AG04449 (cell line): ENCODE data around the gene MTX3.

Source experiments
- CTCF ChIA-PET: fragments of 350-600 bp; formaldehyde crosslinking; extraction: SDS; loops from one replicate; lab custom pipeline; 2021; ENCODE audit warnings: antibody characterized with exemption; lab: Yijun Ruan, JAX
- POLR2A ChIA-PET: fragments of 400-600, 350-600 bp; formaldehyde crosslinking; extraction: SDS; loops from one replicate; lab custom pipeline; 2020; ENCODE audit warnings: antibody characterized with exemption, inconsistent platforms; lab: Yijun Ruan, JAX
- DNase-seq: peaks from one replicate; pipeline ENCODE4 v3.0.0-alpha.2; 2010; ENCODE audit warnings: low read depth, low spot score
- H3K4me3 ChIP-seq: 2 replicates; pipeline ENCODE4 v1.5.1; 2011; ENCODE audit warnings: low read depth, mild to moderate bottlenecking, control low read depth, low read length
- TF ChIP-seq, protein P1 (sequence below): IDR thresholded peaks from one replicate; pipeline ENCODE4 v1.5.1; 2011; ENCODE audit warnings: mild to moderate bottlenecking, moderate library complexity, low read length, control low read depth, inconsistent platforms; ENCODE audit not compliant: insufficient read depth; ENCODE audit errors: missing control alignments

MTX3 gene

DNA sequence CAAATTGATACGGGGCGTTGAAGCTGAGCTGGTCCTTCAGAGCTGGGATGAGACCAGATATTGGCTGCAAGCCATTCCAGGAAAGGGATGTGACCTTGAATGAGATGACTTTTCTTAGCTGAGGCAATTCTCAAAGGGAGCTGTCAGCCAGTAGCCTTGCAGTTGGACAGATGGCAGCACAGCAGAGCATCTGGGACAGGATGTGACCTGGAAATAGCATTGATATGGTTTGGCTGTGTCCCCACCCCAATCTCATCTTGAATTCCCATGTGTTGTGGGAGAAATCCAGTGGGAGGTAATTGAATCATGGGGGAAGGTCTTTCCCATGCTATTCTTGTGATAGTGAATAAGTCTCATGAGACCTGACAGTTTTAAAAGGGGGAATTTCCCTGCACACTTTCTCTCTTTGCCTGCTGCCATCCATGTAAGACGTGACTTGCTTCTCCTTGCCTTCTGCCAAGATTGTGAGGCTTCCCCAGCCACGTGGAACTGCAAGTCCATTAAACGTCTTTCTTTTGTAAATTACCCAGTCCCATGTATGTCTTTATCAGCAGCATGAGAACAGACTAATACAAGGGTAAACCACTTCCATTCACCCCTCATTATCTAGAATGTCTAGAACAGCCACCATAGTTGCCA lies 19.8 kb upstream of the MTX3 start:
- ChIA-PET CTCF (interaction anchor here (0.6 kb wide), 1 partner anchor 413 kb away, joined by 3 read pairs; no protein-coding TSS in a partner anchor), POLR2A (no interaction called here)
- DNase-seq: no peak
- H3K4me3 ChIP-seq: no peak overlapping the region
- TF ChIP-seq, protein P1, sequence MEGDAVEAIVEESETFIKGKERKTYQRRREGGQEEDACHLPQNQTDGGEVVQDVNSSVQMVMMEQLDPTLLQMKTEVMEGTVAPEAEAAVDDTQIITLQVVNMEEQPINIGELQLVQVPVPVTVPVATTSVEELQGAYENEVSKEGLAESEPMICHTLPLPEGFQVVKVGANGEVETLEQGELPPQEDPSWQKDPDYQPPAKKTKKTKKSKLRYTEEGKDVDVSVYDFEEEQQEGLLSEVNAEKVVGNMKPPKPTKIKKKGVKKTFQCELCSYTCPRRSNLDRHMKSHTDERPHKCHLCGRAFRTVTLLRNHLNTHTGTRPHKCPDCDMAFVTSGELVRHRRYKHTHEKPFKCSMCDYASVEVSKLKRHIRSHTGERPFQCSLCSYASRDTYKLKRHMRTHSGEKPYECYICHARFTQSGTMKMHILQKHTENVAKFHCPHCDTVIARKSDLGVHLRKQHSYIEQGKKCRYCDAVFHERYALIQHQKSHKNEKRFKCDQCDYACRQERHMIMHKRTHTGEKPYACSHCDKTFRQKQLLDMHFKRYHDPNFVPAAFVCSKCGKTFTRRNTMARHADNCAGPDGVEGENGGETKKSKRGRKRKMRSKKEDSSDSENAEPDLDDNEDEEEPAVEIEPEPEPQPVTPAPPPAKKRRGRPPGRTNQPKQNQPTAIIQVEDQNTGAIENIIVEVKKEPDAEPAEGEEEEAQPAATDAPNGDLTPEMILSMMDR: no peak

DNA sequence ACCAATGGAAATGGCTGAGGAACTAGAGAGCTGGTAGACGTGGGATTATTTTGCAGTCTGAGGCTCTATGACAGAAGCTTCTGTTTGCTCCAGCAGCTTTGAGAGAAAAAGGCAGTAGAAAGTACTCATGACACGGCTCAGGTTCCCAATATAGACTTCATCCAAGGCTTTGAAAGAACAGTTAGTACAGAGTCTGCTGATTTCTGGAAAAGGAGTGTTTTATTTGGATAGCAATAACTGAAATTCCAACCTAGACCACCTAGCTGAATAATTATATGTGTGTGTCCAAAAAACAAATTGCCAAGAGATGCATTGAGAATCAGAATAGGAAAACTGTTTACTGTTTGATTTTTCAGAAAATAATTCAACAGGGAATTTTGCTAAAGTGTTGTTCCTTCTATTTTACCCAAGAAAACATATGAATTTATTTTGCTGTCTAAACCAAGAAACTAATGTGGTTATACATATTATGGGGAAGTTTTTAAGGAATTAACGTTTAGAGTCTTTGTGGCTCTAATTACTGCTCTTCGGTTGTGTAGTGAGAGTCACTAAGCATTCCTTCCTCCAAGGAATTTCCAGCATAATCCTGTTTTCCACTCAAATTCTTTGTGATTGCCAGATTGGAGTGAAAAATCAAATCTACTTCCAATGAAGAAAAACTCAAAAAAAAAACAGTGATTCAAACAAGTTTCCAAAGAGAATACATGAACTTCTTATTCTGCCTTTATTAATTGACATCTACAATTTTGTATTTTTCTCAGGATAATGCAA lies 18.1 kb upstream of the MTX3 start:
- no peak for DNase-seq
- CTCF ChIA-PET: interaction anchor here (1.5 kb wide), 1 partner anchor 12 kb away, joined by 3 read pairs; no protein-coding TSS in a partner anchor
- H3K4me3 ChIP-seq: no peak overlapping the region
- POLR2A ChIA-PET: no interaction called here
- TF ChIP-seq, protein P1: no peak

DNA sequence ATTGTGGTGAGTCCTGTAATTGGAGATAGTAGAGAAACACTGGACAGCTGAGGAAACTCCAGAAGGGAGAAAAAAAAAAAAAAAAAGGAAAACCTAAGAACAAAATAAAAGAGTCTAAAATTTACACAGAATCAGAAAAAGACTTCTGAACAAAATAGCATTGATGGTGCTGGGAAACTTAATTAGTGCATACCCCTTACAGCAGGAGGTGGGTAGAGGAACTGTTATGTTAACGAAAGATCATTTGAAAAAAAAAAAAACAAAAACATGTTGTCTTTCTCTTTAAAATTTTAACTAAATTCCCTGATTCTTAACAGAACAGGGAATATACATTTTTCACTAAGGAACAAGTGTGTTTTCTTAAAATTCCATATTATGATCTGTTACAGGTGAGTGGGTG lies 11.6 kb upstream of the MTX3 start:
- H3K4me3 ChIP-seq: no peak overlapping the region
- CTCF ChIA-PET: no interaction called here
- POLR2A ChIA-PET: no interaction called here
- no peak for DNase-seq
- TF ChIP-seq, protein P1: no peak

DNA sequence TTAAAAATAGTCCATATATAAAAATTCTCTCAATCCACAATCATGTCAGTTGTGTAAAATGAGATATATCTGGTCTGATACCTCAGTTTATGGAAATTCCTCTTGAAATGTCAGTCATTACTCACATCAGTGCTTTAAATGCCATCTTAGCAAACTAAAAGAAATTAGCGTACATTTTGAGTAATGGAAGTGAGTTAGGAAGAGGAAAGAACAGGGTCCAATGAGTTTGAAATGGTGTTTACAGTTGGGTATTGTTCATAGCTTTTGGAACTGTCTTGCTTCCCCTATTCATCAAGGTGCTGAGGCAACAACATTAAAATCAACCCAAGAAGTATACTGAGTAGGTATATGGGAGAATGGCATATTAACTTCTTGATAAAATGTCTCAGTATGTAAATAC lies 8.7 kb upstream of the MTX3 start:
- no peak for DNase-seq
- CTCF ChIA-PET: no interaction called here
- H3K4me3 ChIP-seq: no peak overlapping the region
- POLR2A ChIA-PET: no interaction called here
- TF ChIP-seq, protein P1: no peak

DNA sequence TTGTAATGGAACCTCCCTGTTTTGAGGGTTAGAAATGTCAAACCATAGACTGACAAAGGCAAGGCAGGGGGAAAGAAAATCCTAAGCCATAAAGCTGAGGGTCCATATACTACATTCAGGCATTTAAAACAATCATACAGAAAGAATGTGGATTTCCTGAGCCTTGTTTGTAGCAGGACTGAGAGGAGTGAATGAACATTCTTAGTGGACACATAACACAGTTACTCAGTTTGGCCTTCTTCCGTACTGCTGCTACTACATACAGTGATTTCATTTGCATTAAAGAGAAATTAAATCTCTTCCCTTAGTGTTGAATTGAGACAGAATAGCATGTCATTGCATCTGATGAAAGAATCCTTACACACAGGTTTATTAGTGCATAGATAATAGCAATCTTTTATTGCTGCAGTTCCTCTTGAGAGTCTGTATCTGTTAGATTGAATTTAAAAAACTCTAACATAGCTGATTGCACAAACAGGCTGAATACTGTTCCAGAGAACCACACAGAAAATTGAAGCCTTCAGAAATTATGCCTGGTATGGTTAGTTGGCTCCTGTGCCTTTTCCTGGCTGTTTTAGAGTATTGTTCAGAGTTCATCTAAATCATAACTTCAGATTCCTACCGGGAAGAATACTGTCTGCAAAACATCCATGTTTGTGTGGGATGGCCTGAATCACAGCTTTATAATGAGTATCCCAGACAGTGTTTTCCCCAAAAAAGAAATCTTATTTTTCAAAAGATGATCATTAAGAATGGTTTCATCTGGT lies 2.0 kb upstream of the MTX3 start:
- TF ChIP-seq, protein P1: no peak
- no peak overlapping the region for H3K4me3 ChIP-seq
- ChIA-PET POLR2A (no interaction called here), CTCF (no interaction called here)
- no peak for DNase-seq
